GM12874 (cell line): ENCODE measurements around the gene PWP1.

Source experiments
- CTCF ChIP-seq: IDR thresholded peaks from 2 replicates; pipeline ENCODE4 v1.5.1; 2011; ENCODE audit warnings: low read depth, mild to moderate bottlenecking, control low read depth, low read length, moderate library complexity; ENCODE audit not compliant: insufficient read depth

Gene PWP1

GRCh38 chr12:107651571-107652449, 33.8 kb upstream of the PWP1 start:
- no peak for TF ChIP-seq CTCF

- TF ChIP-seq CTCF, result no peak
Observed at GRCh38 chr12:107653519-107653918, 32.1 kb upstream of the PWP1 start.

- no peak for TF ChIP-seq CTCF
Observed at GRCh38 chr12:107654873-107655272, 30.7 kb upstream of the PWP1 start.

GRCh38 chr12:107655281-107656065, 30.1 kb upstream of the PWP1 start:
- TF ChIP-seq CTCF, result no peak

GRCh38 chr12:107656302-107656701, 29.3 kb upstream of the PWP1 start:
- TF ChIP-seq CTCF, result no peak

GRCh38 chr12:107657133-107657532, 28.5 kb upstream of the PWP1 start:
- TF ChIP-seq CTCF, result no peak

GRCh38 chr12:107657621-107658020, 28.0 kb upstream of the PWP1 start:
- TF ChIP-seq CTCF, result no peak
